ENCODE results near the gene CTSZ.

- TF ChIP-seq POLR2AphosphoS5 (IDR thresholded peaks at IDR 0.05) (no peak), POLR2A (IDR thresholded peaks at IDR 0.05) (no peak)
Observed at GRCh38 chr20:59016795-59017492, 9.9 kb upstream of the CTSZ start.
